HepG2 (cell line): ENCODE results near the gene CHPF. TPM values are rescaled to one million over a fixed set of nuclear protein-coding genes. Genes with fewer than 3 reads are reported as not detected.

ENCODE experiments used
- AHR ChIP-seq: IDR thresholded peaks from 2 replicates; pipeline ENCODE4 v1.6.1; 2018; ENCODE audit warnings: missing genetic modification reagents, missing compliant biosample characterization
- CBX2 ChIP-seq, 2 experiments: fragments of 200-600 bp in 1 of 2; sonication (generic); formaldehyde crosslinking in 1 of 2; IDR thresholded peaks; 2 replicates each; pipeline versions ENCODE4 v1.7.0 to v1.8.1; 2018 to 2022; ENCODE audit warnings: low read depth in 2 of 2, low read length in 1 of 2, mild to moderate bottlenecking in 1 of 2, missing genetic modification reagents in 1 of 2
- CSRNP2 ChIP-seq: sonication (generic); formaldehyde crosslinking; conservative IDR thresholded peaks from 2 replicates; pipeline ENCODE4 v1.8.0; 2022; ENCODE audit warnings: low read depth, missing genetic modification reagents
- DPF2 ChIP-seq: sonication (generic); formaldehyde crosslinking; IDR thresholded peaks from 2 replicates; pipeline ENCODE4 v1.4.0; 2020; ENCODE audit warnings: mild to moderate bottlenecking, low read depth, missing genetic modification reagents, borderline replicate concordance
- FOXJ3 ChIP-seq: sonication (generic); formaldehyde crosslinking; IDR thresholded peaks from 2 replicates; pipeline ENCODE4 v1.4.0; 2020; ENCODE audit warnings: missing genetic modification reagents, mild to moderate bottlenecking, borderline replicate concordance
- GATA4 ChIP-seq: sonication (generic); IDR thresholded peaks from 2 replicates; pipeline ENCODE4 v1.6.1; 2016; ENCODE audit warnings: antibody characterized with exemption, low read depth, borderline replicate concordance
- MLX ChIP-seq: IDR thresholded peaks from 2 replicates; pipeline ENCODE4 v1.6.1; 2016
- MTA1 ChIP-seq: sonication (generic); formaldehyde crosslinking; IDR thresholded peaks from 2 replicates; pipeline ENCODE4 v1.4.0; 2020; ENCODE audit warnings: missing genetic modification reagents, mild to moderate bottlenecking, borderline replicate concordance
- MXI1 ChIP-seq: IDR thresholded peaks from 3 replicates; pipeline ENCODE4 v1.6.1; 2012; ENCODE audit warnings: low read depth, low read length, inconsistent platforms, borderline replicate concordance
- SP4 ChIP-seq: sonication (generic); formaldehyde crosslinking; IDR thresholded peaks from 2 replicates; pipeline ENCODE4 v1.8.1; 2023; ENCODE audit warnings: mild to moderate bottlenecking, missing genetic modification reagents
- TBX3 ChIP-seq: fragments of 450-650 bp; IDR thresholded peaks from 2 replicates; pipeline ENCODE4 v1.6.1; 2017; ENCODE audit warnings: antibody characterized with exemption, mild to moderate bottlenecking, inconsistent platforms, borderline replicate concordance
- TEAD3 ChIP-seq: optimal IDR thresholded peaks from 2 replicates; pipeline ENCODE3; 2016; ENCODE audit warnings: borderline replicate concordance
- THAP7 ChIP-seq: sonication (generic); formaldehyde crosslinking; IDR thresholded peaks from 2 replicates; pipeline ENCODE4 v1.8.1; 2023; ENCODE audit warnings: mild to moderate bottlenecking, missing genetic modification reagents
- ZC3H13 ChIP-seq: sonication (generic); formaldehyde crosslinking; IDR thresholded peaks from 2 replicates; pipeline ENCODE4 v1.8.1; 2023; ENCODE audit warnings: mild to moderate bottlenecking, missing genetic modification reagents, moderate library complexity
- ZFP36L2 ChIP-seq: sonication (generic); formaldehyde crosslinking; IDR thresholded peaks from 2 replicates; pipeline ENCODE4 v1.4.0; 2020; ENCODE audit warnings: missing genetic modification reagents
- ZFP90 ChIP-seq: sonication (generic); formaldehyde crosslinking; IDR thresholded peaks from 2 replicates; pipeline ENCODE4 v1.8.0; 2022; ENCODE audit warnings: missing genetic modification reagents, mild to moderate bottlenecking, inconsistent platforms, borderline replicate concordance
- ZMYM2 ChIP-seq: sonication (generic); formaldehyde crosslinking; IDR thresholded peaks from 2 replicates; pipeline ENCODE4 v1.8.0; 2022; ENCODE audit warnings: mild to moderate bottlenecking, missing genetic modification reagents
- ZNF276 ChIP-seq: sonication (generic); formaldehyde crosslinking; IDR thresholded peaks from 2 replicates; pipeline ENCODE4 v1.4.0; 2020; ENCODE audit warnings: mild to moderate bottlenecking, low read depth, missing genetic modification reagents
- ZNF296 ChIP-seq: sonication (generic); formaldehyde crosslinking; conservative IDR thresholded peaks from 2 replicates; pipeline ENCODE4 v1.5.0; 2020; ENCODE audit warnings: mild to moderate bottlenecking, missing genetic modification reagents
- ZNF607 ChIP-seq: sonication (generic); formaldehyde crosslinking; IDR thresholded peaks from 2 replicates; pipeline ENCODE4 v1.5.1; 2020; ENCODE audit warnings: missing genetic modification reagents, mild to moderate bottlenecking, borderline replicate concordance
- ZNF83 ChIP-seq: sonication (generic); formaldehyde crosslinking; IDR thresholded peaks from 2 replicates; pipeline ENCODE4 v1.4.0; 2020; ENCODE audit warnings: missing genetic modification reagents, mild to moderate bottlenecking, borderline replicate concordance
- ZUFSP ChIP-seq: sonication (generic); formaldehyde crosslinking; IDR thresholded peaks from 2 replicates; pipeline ENCODE4 v1.9.0; 2021; ENCODE audit warnings: missing genetic modification reagents, mild to moderate bottlenecking, borderline replicate concordance
- polyA plus RNA-seq, 8 experiments: library from polyadenylated mRNA; depleted of rRNA in 3 of 8; stranded (reverse) in 7 of 8; unstranded in 1 of 8; fragments of >200 nt; fragmentation: Illumina TruSeq in 4 of 8; extraction: Trizol in 4 of 8; gene quantifications; 2 replicates each; pipeline versions ENCODE4 v1.2.1 to v1.2.3, GENCODE V29; 2011 to 2016; ENCODE audit warnings: low read depth in 4 of 8, missing spikeins in 1 of 8, mixed read lengths in 1 of 8; ENCODE audit not compliant: insufficient read depth in 1 of 8
- total RNA-seq, 5 experiments: library from RNA; depleted of rRNA; stranded (reverse); fragments of >200 nt; fragmentation: Illumina TruSeq; extraction: Trizol; gene quantifications; 2 replicates each; pipeline ENCODE4 v1.2.3, GENCODE V29; 2016; ENCODE audit warnings: low read depth in 1 of 5

The CHPF gene
- total and polyA plus RNA-seq, 2 of the 13 experiments (the other 11 are each of a cell fraction or from before 2014, with no cell fraction given), result 79.6 to 111 TPM

- TF ChIP-seq ZUFSP (no peak), ZMYM2 (no peak), CSRNP2 (CRISPR knock-in tag) (no peak), ZFP36L2 (CRISPR knock-in tag) (no peak), GATA4 (no peak), MXI1 (peak; percentile 27; the same call in 1 of the 3 replicates), AHR (no peak), TBX3 (no peak), SP4 (CRISPR knock-in tag) (no peak), MLX (CRISPR knock-in tag) (no peak), FOXJ3 (no peak), CBX2 (IDR thresholded peaks at IDR 0.05; ENCODE audit: low read depth, low read length) (no peak), CBX2 (CRISPR knock-in tag; IDR thresholded peaks at IDR 0.05; ENCODE audit: low read depth) (peak; percentile 66; the same call in 1 of the 2 replicates), MTA1 (CRISPR knock-in tag) (peak; percentile 36; the same call in 1 of the 2 replicates), ZNF83 (CRISPR knock-in tag) (no peak; the same call in 1 of the 2 replicates), ZNF607 (CRISPR knock-in tag) (peak; percentile 53; the same call in 1 of the 2 replicates), THAP7 (CRISPR knock-in tag) (no peak), TEAD3 (no peak), ZNF296 (no peak), DPF2 (CRISPR knock-in tag) (no peak), ZFP90 (no peak), ZNF276 (CRISPR knock-in tag) (no peak; the same call in 1 of the 2 replicates), ZC3H13 (CRISPR knock-in tag) (no peak; the same call in 1 of the 2 replicates)
Observed at GRCh38 chr2:219570194-219570923, 26.8 kb upstream of the CHPF start (continued).
